ENCODE measurements around the gene RTN1.

RTN1 gene

GRCh38 chr14:59754256-59754655 lies 116.3 kb downstream of the RTN1 start:
- H3K4me3 ChIP-seq = no peak overlapping the region
- no peak overlapping the region for H3K27ac ChIP-seq
- no peak for TF ChIP-seq CTCF (IDR thresholded peaks at IDR 0.05)
- no peak for DNase-seq (ENCODE audit: low spot score)

GRCh38 chr14:59753512-59753911 lies 117.1 kb downstream of the RTN1 start:
- no peak overlapping the region for H3K4me3 ChIP-seq
- no peak for TF ChIP-seq CTCF (IDR thresholded peaks at IDR 0.05)
- no peak for DNase-seq (ENCODE audit: low spot score)
- H3K27ac ChIP-seq = no peak overlapping the region

GRCh38 chr14:59751578-59751977 lies 119.0 kb downstream of the RTN1 start:
- DNase-seq (ENCODE audit: low spot score) = no peak
- TF ChIP-seq CTCF (IDR thresholded peaks at IDR 0.05) = no peak
- no peak overlapping the region for H3K27ac ChIP-seq
- H3K4me3 ChIP-seq = no peak overlapping the region

GRCh38 chr14:59739794-59740193 lies 130.8 kb downstream of the RTN1 start:
- no peak overlapping the region for H3K4me3 ChIP-seq
- TF ChIP-seq CTCF (IDR thresholded peaks at IDR 0.05) = no peak
- H3K27ac ChIP-seq = no peak overlapping the region
- DNase-seq (ENCODE audit: low spot score) = no peak

DNA sequence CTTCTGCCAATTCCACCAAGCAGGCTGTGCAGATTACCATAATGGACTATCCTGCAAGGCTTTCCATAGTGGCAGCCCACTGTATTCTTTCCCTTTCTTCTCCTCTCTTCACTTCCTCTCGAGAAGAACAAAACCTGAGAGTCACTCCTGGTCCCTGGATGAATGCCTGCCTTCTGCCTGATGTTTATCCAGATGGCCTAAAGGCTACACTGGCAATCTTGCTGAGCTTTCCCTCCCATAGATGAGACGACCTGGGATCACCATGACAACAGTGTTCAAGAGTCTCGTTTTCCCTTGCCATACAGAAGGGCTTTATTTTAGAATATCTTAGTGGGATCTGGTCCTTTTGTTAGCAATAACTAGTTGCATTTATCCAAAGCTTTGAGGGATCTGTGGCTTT lies 142.3 kb downstream of the RTN1 start:
- no peak overlapping the region for H3K4me3 ChIP-seq
- no peak overlapping the region for H3K27ac ChIP-seq
- no peak for TF ChIP-seq CTCF (IDR thresholded peaks at IDR 0.05)
- no peak for DNase-seq (ENCODE audit: low spot score)

GRCh38 chr14:59727073-59727661 lies 143.4 kb downstream of the RTN1 start:
- no peak for TF ChIP-seq CTCF (IDR thresholded peaks at IDR 0.05)

DNA sequence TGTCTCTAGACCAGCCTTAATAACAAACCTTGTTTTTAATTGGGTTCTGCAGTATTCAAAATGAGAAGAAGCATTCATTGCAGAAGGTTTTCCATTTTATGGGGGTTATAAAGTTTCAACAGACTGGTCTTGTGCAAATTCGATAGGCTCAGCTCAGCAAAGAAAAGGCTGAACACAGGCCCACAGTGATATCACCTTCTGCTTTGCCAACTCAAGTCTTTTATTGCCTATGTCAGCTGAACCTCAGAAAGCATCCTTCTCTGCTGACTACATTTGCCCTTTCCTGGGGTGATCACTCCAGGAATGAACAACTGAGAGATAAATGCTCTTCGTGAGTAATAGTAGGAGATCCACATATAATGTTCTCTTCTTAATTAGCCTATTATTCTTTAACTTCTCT lies 159.5 kb downstream of the RTN1 start:
- H3K27ac ChIP-seq = no peak overlapping the region
- no peak for TF ChIP-seq CTCF (IDR thresholded peaks at IDR 0.05)
- H3K4me3 ChIP-seq = no peak overlapping the region
- DNase-seq (ENCODE audit: low spot score) = no peak

More at GRCh38 chr14:59727073-59727661, 143.4 kb downstream of the RTN1 start:
- H3K4me3 ChIP-seq = no peak overlapping the region
- no peak overlapping the region for H3K27ac ChIP-seq
- no peak for DNase-seq (ENCODE audit: low spot score)
